BLaER1 treated with 17β-estradiol and CSF1 and Interleukin-3, amounts not matched to agents 10 nM and 100 nM (cell line): Measurements from ENCODE around the gene SGIP1.

Experiments used
- H3K27ac ChIP-seq, 11 experiments: shearing (Covaris generic); formaldehyde crosslinking; 2 replicates each; pipeline ENCODE4 v1.8.1; 2022
- H3K27me3 ChIP-seq, 11 experiments: shearing (Covaris generic); formaldehyde crosslinking; 2 replicates each; pipeline ENCODE4 v1.8.1; 2022
- H3K36me3 ChIP-seq, 11 experiments: shearing (Covaris generic); formaldehyde crosslinking; 2 replicates each; pipeline ENCODE4 v1.8.1; 2022
- H3K4me1 ChIP-seq, 10 experiments: shearing (Covaris generic); formaldehyde crosslinking; 2 replicates each; pipeline ENCODE4 v1.8.1; 2022
- H3K4me2 ChIP-seq, 11 experiments: shearing (Covaris generic); formaldehyde crosslinking; 2 replicates each; pipeline ENCODE4 v1.8.1; 2022
- H3K4me3 ChIP-seq, 10 experiments: shearing (Covaris generic); formaldehyde crosslinking; 2 replicates each; pipeline ENCODE4 v1.8.1; 2022
- H3K9ac ChIP-seq, 11 experiments: shearing (Covaris generic); formaldehyde crosslinking; 2 replicates each; pipeline ENCODE4 v1.8.1; 2022
- H3K9me3 ChIP-seq, 11 experiments: shearing (Covaris generic); formaldehyde crosslinking; replicated peaks in 1 of 11; 2 replicates each; pipeline ENCODE4 v1.8.1; 2022
- H4K20me1 ChIP-seq, 11 experiments: shearing (Covaris generic); formaldehyde crosslinking; 2 replicates each; pipeline ENCODE4 v1.8.1; 2022
- Cebpa-rat ChIP-seq, 11 experiments: shearing (Covaris generic); IDR thresholded peaks; 2 replicates each; pipeline ENCODE4 v1.8.1; 2022

SGIP1 gene

GRCh38 chr1:66624412-66625060, 90.6 kb downstream of the SGIP1 start:
- H3K9me3 ChIP-seq: no peaks in the 10 kb centered on the region
- H3K4me3 ChIP-seq: no peak overlapping the region
- H3K4me2 ChIP-seq: 0 out of 22 replicates have a peak overlapping the region, but pooled peaks of 1 of the 11 experiments have one; percentile 10
- H3K27me3 ChIP-seq: no peaks in the 10 kb centered on the region
- H3K27ac ChIP-seq: no peak overlapping the region
- no peaks in the 10 kb centered on the region for H3K36me3 ChIP-seq
- no peak for TF ChIP-seq Cebpa-rat (IDR thresholded peaks at IDR 0.05)
- H4K20me1 ChIP-seq: no peaks in the 10 kb centered on the region
- H3K9ac ChIP-seq: no peak overlapping the region
- peaks cover 0 to 12% (median 0%) of the 10 kb centered on the region in 10 experiments; a peak in 3 of 20 replicates for H3K4me1 ChIP-seq

GRCh38 chr1:66626261-66626660, 92.3 kb downstream of the SGIP1 start:
- Histone ChIP-seq H3K4me2 (no peak overlapping the region), H3K9ac (no peak overlapping the region), H3K36me3 (no peaks in the 10 kb centered on the region), H3K4me1 (peaks cover 0 to 12% (median 0%) of the 10 kb centered on the region in 10 experiments; a peak in 3 of 20 replicates), H3K9me3 (no peaks in the 10 kb centered on the region), H3K4me3 (no peak overlapping the region), H4K20me1 (no peaks in the 10 kb centered on the region), H3K27me3 (no peaks in the 10 kb centered on the region), H3K27ac (no peak overlapping the region)
- no peak for TF ChIP-seq Cebpa-rat (IDR thresholded peaks at IDR 0.05)

GRCh38 chr1:66628926-66629325, 95.0 kb downstream of the SGIP1 start:
- no peaks in the 10 kb centered on the region for H3K27me3 ChIP-seq
- no peak overlapping the region for H3K27ac ChIP-seq
- H4K20me1 ChIP-seq: no peaks in the 10 kb centered on the region
- no peak overlapping the region for H3K4me3 ChIP-seq
- H3K36me3 ChIP-seq: no peaks in the 10 kb centered on the region
- no peak overlapping the region for H3K9ac ChIP-seq
- TF ChIP-seq Cebpa-rat (IDR thresholded peaks at IDR 0.05): no peak
- peaks cover 0 to 11% (median 0%) of the 10 kb centered on the region in 10 experiments; a peak in 3 of 20 replicates for H3K4me1 ChIP-seq
- H3K4me2 ChIP-seq: no peak overlapping the region
- H3K9me3 ChIP-seq: no peaks in the 10 kb centered on the region

- TF ChIP-seq Cebpa-rat (IDR thresholded peaks at IDR 0.05): no peak
- Histone ChIP-seq H3K9ac (no peak overlapping the region), H3K4me2 (no peak overlapping the region), H3K27me3 (no peaks in the 10 kb centered on the region), H3K36me3 (no peaks in the 10 kb centered on the region), H3K27ac (no peak overlapping the region), H4K20me1 (no peaks in the 10 kb centered on the region), H3K4me3 (no peak overlapping the region), H3K9me3 (no peaks in the 10 kb centered on the region), H3K4me1 (no peaks in the 10 kb centered on the region)
These were observed 99.2 kb downstream of the SGIP1 start for GRCh38 chr1:66633159-66633558.

GRCh38 chr1:66637146-66637545, 103.2 kb downstream of the SGIP1 start:
- H3K9me3 ChIP-seq: no peaks in the 10 kb centered on the region
- no peak overlapping the region for H3K4me2 ChIP-seq
- H3K4me1 ChIP-seq: no peaks in the 10 kb centered on the region
- no peak overlapping the region for H3K27ac ChIP-seq
- H3K4me3 ChIP-seq: no peak overlapping the region
- H3K36me3 ChIP-seq: no peaks in the 10 kb centered on the region
- H3K9ac ChIP-seq: no peak overlapping the region
- TF ChIP-seq Cebpa-rat (IDR thresholded peaks at IDR 0.05): no peak
- no peaks in the 10 kb centered on the region for H4K20me1 ChIP-seq
- no peaks in the 10 kb centered on the region for H3K27me3 ChIP-seq

DNA sequence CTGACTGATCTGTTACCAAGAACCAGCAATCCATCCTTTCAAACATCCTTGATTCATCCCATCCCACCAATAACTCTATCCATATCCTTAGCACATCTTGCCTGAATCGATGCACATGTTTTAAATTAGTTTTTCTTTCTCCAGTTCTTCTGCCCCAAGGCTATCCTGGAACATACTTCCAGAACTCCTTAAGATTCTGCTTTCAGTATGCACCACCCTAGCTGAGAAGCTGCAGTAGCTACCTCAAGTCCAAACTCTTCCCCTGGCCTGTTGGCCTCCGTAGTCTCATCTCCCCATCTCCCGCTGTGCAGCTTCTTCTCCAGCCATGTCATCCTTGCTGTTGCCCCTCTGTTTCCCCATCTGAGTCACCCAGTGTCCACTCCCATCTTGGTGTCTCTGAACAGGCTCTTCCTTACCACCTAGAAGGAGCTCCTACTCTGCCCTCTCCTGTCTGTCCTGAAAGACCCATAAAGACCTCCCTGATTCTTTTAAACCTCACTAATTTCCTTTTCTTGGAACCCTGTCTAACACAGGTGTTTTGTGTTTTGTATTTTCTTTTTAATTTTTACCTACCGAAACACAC, 108.0 kb downstream of the SGIP1 start:
- H4K20me1 ChIP-seq: no peaks in the 10 kb centered on the region
- H3K4me2 ChIP-seq: no peak overlapping the region; a peak in 1 of 22 replicates
- no peaks in the 10 kb centered on the region for H3K36me3 ChIP-seq
- no peaks in the 10 kb centered on the region for H3K4me1 ChIP-seq
- no peak overlapping the region for H3K27ac ChIP-seq
- H3K9me3 ChIP-seq: no peaks in the 10 kb centered on the region
- H3K4me3 ChIP-seq: no peak overlapping the region
- H3K27me3 ChIP-seq: no peaks in the 10 kb centered on the region
- no peak overlapping the region for H3K9ac ChIP-seq
- no peak for TF ChIP-seq Cebpa-rat (IDR thresholded peaks at IDR 0.05)

- H3K27me3 ChIP-seq: no peaks in the 10 kb centered on the region
- H4K20me1 ChIP-seq: no peaks in the 10 kb centered on the region
- no peak overlapping the region for H3K4me3 ChIP-seq
- no peaks in the 10 kb centered on the region for H3K9me3 ChIP-seq
- TF ChIP-seq Cebpa-rat (IDR thresholded peaks at IDR 0.05): no peak
- no peak overlapping the region for H3K4me2 ChIP-seq
- H3K4me1 ChIP-seq: peaks cover 0 to under 1% (median 0%) of the 10 kb centered on the region in 10 experiments; a peak in 1 of 20 replicates
- H3K9ac ChIP-seq: no peak overlapping the region
- H3K36me3 ChIP-seq: no peaks in the 10 kb centered on the region
- no peak overlapping the region for H3K27ac ChIP-seq
These were observed 109.0 kb downstream of the SGIP1 start for GRCh38 chr1:66642992-66643391.

DNA sequence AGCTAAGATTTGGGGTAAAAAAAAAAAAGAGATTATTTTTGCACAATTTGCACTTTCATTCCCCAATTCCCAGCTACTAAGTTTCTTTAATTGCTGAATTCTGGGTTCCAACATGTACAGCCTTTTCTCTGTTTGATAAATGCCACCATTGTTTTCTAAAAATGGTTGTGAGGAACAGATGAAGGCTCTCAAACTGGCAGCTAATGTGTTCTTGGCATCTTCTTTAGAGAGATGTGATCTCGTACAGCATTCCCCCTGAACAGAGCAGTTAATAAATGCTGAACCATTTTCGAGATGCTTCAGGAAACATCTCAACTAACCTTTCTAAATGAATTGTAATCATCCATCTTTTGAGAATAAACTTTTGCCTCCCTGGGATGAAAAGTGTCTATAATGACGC, 110.4 kb downstream of the SGIP1 start:
- H3K4me3 ChIP-seq: no peak overlapping the region

GRCh38 chr1:66648901-66649595, 115.1 kb downstream of the SGIP1 start:
- Histone ChIP-seq H4K20me1 (no peaks in the 10 kb centered on the region), H3K4me3 (no peak overlapping the region; a peak in 1 of 20 replicates), H3K4me2 (peak overlapping the region; percentile 29 to 84 (median 69)), H3K27me3 (no peaks in the 10 kb centered on the region), H3K9me3 (0 out of 22 replicates have a peak, but pooled peaks cover 0 to 7% (median 0%) of the 10 kb centered on the region in 11 experiments), H3K27ac (peak overlapping the region; percentile 21 to 67 (median 55); a peak in 20 of 22 replicates), H3K4me1 (peaks cover 14 to 21% (median 17%) of the 10 kb centered on the region in 10 experiments), H3K36me3 (no peaks in the 10 kb centered on the region), H3K9ac (peak overlapping the region in 6 of 11 experiments; percentile 14 to 54 (median 35); a peak in 9 of 22 replicates)
- no peak for TF ChIP-seq Cebpa-rat (IDR thresholded peaks at IDR 0.05)

More for the DNA sequence above, 110.4 kb downstream of the SGIP1 start:
- Histone ChIP-seq H3K9ac (no peak overlapping the region), H3K27ac (no peak overlapping the region), H3K9me3 (no peaks in the 10 kb centered on the region), H3K4me1 (peaks cover 11 to 14% (median 11%) of the 10 kb centered on the region in 10 experiments), H4K20me1 (no peaks in the 10 kb centered on the region), H3K27me3 (no peaks in the 10 kb centered on the region), H3K36me3 (no peaks in the 10 kb centered on the region), H3K4me2 (no peak overlapping the region)
- no peak for TF ChIP-seq Cebpa-rat (IDR thresholded peaks at IDR 0.05)
